A673 (cell line): ENCODE measurements around the gene IL25. TPM values are rescaled to one million over a fixed set of nuclear protein-coding genes. Genes with fewer than 3 reads are reported as not detected.
"Not testable (repeated sequence)": the region's sequence is repeated elsewhere in the genome, so short reads cannot be mapped to it uniquely, and the experiment has no call there.

Experiments used
- BruUV-seq: library from RNA; stranded (reverse); fragments of 400-500 nt; replicated peaks from 2 replicates; lab custom pipeline; 2021; lab: Mats Ljungman, UMichigan
- CTCF ChIA-PET: fragments of 300-600 bp; sonication (Branson Sonifier 250); formaldehyde crosslinking; loops from one replicate; lab custom pipeline; 2022; ENCODE audit warnings: antibody characterized with exemption; lab: Charles Lee
- POLR2A ChIA-PET: fragments of 300-600 bp; sonication (Branson Sonifier 250); formaldehyde crosslinking; loops from one replicate; lab custom pipeline; 2022; ENCODE audit warnings: antibody characterized with exemption; ENCODE audit not compliant: low non-redundant PET; lab: Charles Lee
- DNase-seq: peaks from one replicate; pipeline ENCODE4 v3.0.0-alpha.2; 2015; ENCODE audit warnings: low spot score
- H3K27ac ChIP-seq: fragments of 200-600 bp; sonication (generic); 2 replicates; pipeline ENCODE4 v1.5.1; 2016; ENCODE audit warnings: mixed run types, low read depth, mild to moderate bottlenecking, mixed read lengths, antibody characterized with exemption, low read length; ENCODE audit not compliant: poor library complexity, severe bottlenecking
- H3K27me3 ChIP-seq: fragments of 200-600 bp; sonication (generic); replicated peaks from 2 replicates; pipeline ENCODE4 v1.6.1; 2017; ENCODE audit warnings: mixed run types, low read depth, mild to moderate bottlenecking, mixed read lengths, antibody characterized with exemption, low read length; ENCODE audit not compliant: insufficient read depth, poor library complexity
- H3K36me3 ChIP-seq: fragments of 200-600 bp; sonication (generic); 2 replicates; pipeline ENCODE4 v1.6.1; 2016; ENCODE audit warnings: mixed run types, mild to moderate bottlenecking, mixed read lengths, antibody characterized with exemption, low read length; ENCODE audit not compliant: insufficient read depth, poor library complexity, severe bottlenecking
- H3K4me1 ChIP-seq: fragments of 200-600 bp; sonication (generic); 2 replicates; pipeline ENCODE4 v1.6.1; 2017; ENCODE audit warnings: mixed run types, mild to moderate bottlenecking, mixed read lengths, antibody characterized with exemption, low read length; ENCODE audit not compliant: insufficient read depth, poor library complexity, severe bottlenecking
- H3K4me3 ChIP-seq: fragments of 200-600 bp; sonication (generic); 2 replicates; pipeline ENCODE4 v1.5.1; 2016; ENCODE audit warnings: low read depth, mixed run types, mild to moderate bottlenecking, mixed read lengths, low read length; ENCODE audit not compliant: poor library complexity, severe bottlenecking
- H3K9me3 ChIP-seq: fragments of 200-600 bp; sonication (generic); 2 replicates; pipeline ENCODE4 v1.6.1; 2016; ENCODE audit warnings: mixed run types, low read depth, mild to moderate bottlenecking, mixed read lengths, antibody characterized with exemption, low read length; ENCODE audit not compliant: poor library complexity, severe bottlenecking
- CTCF ChIP-seq: fragments of 300-800, 200-600 bp; sonication (generic); conservative IDR thresholded peaks from 2 replicates; pipeline ENCODE4 v1.5.1; 2017; ENCODE audit warnings: low read depth, mild to moderate bottlenecking, antibody characterized with exemption, low read length, moderate library complexity, mixed read lengths
- EZH2 ChIP-seq: fragments of 200-600 bp; sonication (generic); IDR thresholded peaks from 2 replicates; pipeline ENCODE4 v1.6.1; 2017; ENCODE audit warnings: borderline replicate concordance, low read depth, mild to moderate bottlenecking, mixed read lengths, antibody characterized with exemption, low read length; ENCODE audit not compliant: poor library complexity, severe bottlenecking
- intact Hi-C: fragments of 100-400 bp; cut with micrococcal nuclease; formaldehyde crosslinking; loops from one replicate; pipeline ENCODE4 v1.10.0; 2022; ENCODE audit not compliant: unreplicated experiment
- total RNA-seq: library from RNA; stranded (reverse); gene quantifications from 2 replicates; pipeline ENCODE4 v1.2.3, GENCODE V29; 2021

Gene IL25
- total RNA-seq, 1 experiment from 2014 or later: not detected

GRCh38 chr14:23399591-23399990 lies 27.0 kb downstream of the IL25 start:
- H3K9me3 ChIP-seq: no peaks in the 10 kb centered on the region
- no peak overlapping the region for H3K4me3 ChIP-seq
- no peaks in the 10 kb centered on the region for H3K36me3 ChIP-seq
- H3K27ac ChIP-seq: no peak overlapping the region
- no peak for DNase-seq
- H3K27me3 ChIP-seq: peaks cover 10% of the 10 kb centered on the region
- no peak for TF ChIP-seq CTCF
- no peak for TF ChIP-seq EZH2
- no TSS peak for BruUV-seq
- no peaks in the 10 kb centered on the region for H3K4me1 ChIP-seq
- intact Hi-C loops: no loop called here
- ChIA-PET POLR2A (no interaction called here), CTCF (no interaction called here)

GRCh38 chr14:23400496-23401149 lies 28.0 kb downstream of the IL25 start:
- H3K4me1 ChIP-seq, H3K9me3 ChIP-seq, H3K36me3 ChIP-seq, intact Hi-C loops, H3K27ac ChIP-seq, DNase-seq, POLR2A ChIA-PET, H3K4me3 ChIP-seq, CTCF ChIA-PET, BruUV-seq, H3K27me3 ChIP-seq: not testable (repeated sequence)

GRCh38 chr14:23401291-23401690 lies 28.7 kb downstream of the IL25 start:
- no TSS peak for BruUV-seq
- no peak for DNase-seq
- Histone ChIP-seq H3K27me3 (peaks cover 10% of the 10 kb centered on the region), H3K4me1 (no peaks in the 10 kb centered on the region), H3K36me3 (no peaks in the 10 kb centered on the region), H3K9me3 (no peaks in the 10 kb centered on the region), H3K27ac (no peak overlapping the region), H3K4me3 (no peak overlapping the region)
- ChIA-PET CTCF (no interaction called here), POLR2A (no interaction called here)
- intact Hi-C loops: no loop called here
- TF ChIP-seq EZH2: no peak
- TF ChIP-seq CTCF: no peak
